PFSK-1 (cell line): ENCODE data around the gene KIF26B.

Experiments
- FOXP2 ChIP-seq: optimal IDR thresholded peaks from 2 replicates; pipeline ENCODE3; 2011; ENCODE audit warnings: borderline replicate concordance, control low read depth, inconsistent platforms; ENCODE audit not compliant: insufficient read depth; ENCODE audit errors: extremely low read length, extremely low read depth
- POLR2AphosphoS5 ChIP-seq: IDR thresholded peaks from 2 replicates; pipeline ENCODE4 v1.6.1; 2012; ENCODE audit warnings: low read depth, mild to moderate bottlenecking, control low read depth, low read length, moderate library complexity
- REST ChIP-seq, 2 experiments: IDR thresholded peaks; 2 replicates each; pipeline versions ENCODE4 v1.6.1 to v1.8.0; 2011 to 2012; ENCODE audit warnings: low read depth in 2 of 2, low read length in 2 of 2, control low read depth in 1 of 2, inconsistent platforms in 1 of 2, mild to moderate bottlenecking in 1 of 2, moderate library complexity in 1 of 2; ENCODE audit not compliant: insufficient read depth in 1 of 2
- SIN3A ChIP-seq: IDR thresholded peaks from 2 replicates; pipeline ENCODE4 v1.6.1; 2012; ENCODE audit warnings: mild to moderate bottlenecking, low read length, moderate library complexity, borderline replicate concordance; ENCODE audit not compliant: insufficient read depth
- TAF1 ChIP-seq: IDR thresholded peaks from 2 replicates; pipeline ENCODE4 v1.6.1; 2012; ENCODE audit warnings: low read length, control low read depth, borderline replicate concordance; ENCODE audit not compliant: insufficient read depth

Gene KIF26B

GRCh38 chr1:245225322-245226202 lies 70.8 kb downstream of the KIF26B start:
- TF ChIP-seq FOXP2 = no peak
- no peak for TF ChIP-seq SIN3A
- TF ChIP-seq POLR2AphosphoS5 = no peak
- TF ChIP-seq REST (IDR thresholded peaks at IDR 0.05; ENCODE audit: insufficient read depth in 1 of 2, low read depth in 2 of 2, low read length in 2 of 2) = no peak
- TF ChIP-seq TAF1 = no peak

- TF ChIP-seq POLR2AphosphoS5 = no peak
- no peak for TF ChIP-seq REST (IDR thresholded peaks at IDR 0.05; ENCODE audit: insufficient read depth in 1 of 2, low read depth in 2 of 2, low read length in 2 of 2)
- TF ChIP-seq SIN3A = no peak
- no peak for TF ChIP-seq TAF1
- no peak for TF ChIP-seq FOXP2
Observed at GRCh38 chr1:245226203-245226499, 71.4 kb downstream of the KIF26B start.

GRCh38 chr1:245229051-245229450 lies 74.3 kb downstream of the KIF26B start:
- TF ChIP-seq POLR2AphosphoS5 = no peak
- TF ChIP-seq SIN3A = no peak
- TF ChIP-seq TAF1 = no peak
- no peak for TF ChIP-seq REST (IDR thresholded peaks at IDR 0.05; ENCODE audit: insufficient read depth in 1 of 2, low read depth in 2 of 2, low read length in 2 of 2)

- no peak for TF ChIP-seq TAF1
- no peak for TF ChIP-seq REST (IDR thresholded peaks at IDR 0.05; ENCODE audit: insufficient read depth in 1 of 2, low read depth in 2 of 2, low read length in 2 of 2)
- no peak for TF ChIP-seq POLR2AphosphoS5
- TF ChIP-seq SIN3A = no peak
- TF ChIP-seq FOXP2 = no peak
Observed at GRCh38 chr1:245232931-245233330, 78.1 kb downstream of the KIF26B start.
